GM21619 (cell line): ENCODE data around the gene OPCML.

Source experiments
- ATAC-seq: cut with Tn5 transposase; IDR thresholded peaks from one replicate; pipeline ENCODE4 v1.9.1; 2021; ENCODE audit not compliant: unreplicated experiment

The OPCML gene

GRCh38 chr11:132866783-132867545 lies 665.3 kb downstream of the OPCML start:
- ATAC-seq, result no peak

GRCh38 chr11:132865623-132866022 lies 666.7 kb downstream of the OPCML start:
- ATAC-seq, result no peak

GRCh38 chr11:132864811-132865576 lies 667.3 kb downstream of the OPCML start:
- no peak for ATAC-seq

GRCh38 chr11:132862933-132863332 lies 669.4 kb downstream of the OPCML start:
- ATAC-seq, result no peak

- ATAC-seq, result no peak
These were observed 670.2 kb downstream of the OPCML start for GRCh38 chr11:132862137-132862536.

- ATAC-seq, result no peak
These were observed 673.0 kb downstream of the OPCML start for GRCh38 chr11:132859306-132859705.

GRCh38 chr11:132858223-132858622 lies 674.1 kb downstream of the OPCML start:
- no peak for ATAC-seq

- ATAC-seq, result no peak
These were observed 676.3 kb downstream of the OPCML start for GRCh38 chr11:132856032-132856431.

- no peak for ATAC-seq
These were observed 676.8 kb downstream of the OPCML start for GRCh38 chr11:132855516-132855915.

- ATAC-seq, result no peak
These were observed 678.4 kb downstream of the OPCML start for GRCh38 chr11:132853886-132854285.

GRCh38 chr11:132852361-132852760 lies 679.9 kb downstream of the OPCML start:
- no peak for ATAC-seq

- ATAC-seq, result no peak
These were observed 681.1 kb downstream of the OPCML start for GRCh38 chr11:132851247-132851646.

GRCh38 chr11:132850266-132850665 lies 682.0 kb downstream of the OPCML start:
- ATAC-seq, result no peak

GRCh38 chr11:132848336-132848735 lies 684.0 kb downstream of the OPCML start:
- ATAC-seq, result no peak

- ATAC-seq, result no peak
These were observed 686.2 kb downstream of the OPCML start for GRCh38 chr11:132846075-132846474.

- no peak for ATAC-seq
These were observed 687.2 kb downstream of the OPCML start for GRCh38 chr11:132844956-132845696.

GRCh38 chr11:132840660-132841059 lies 691.6 kb downstream of the OPCML start:
- no peak for ATAC-seq

- no peak for ATAC-seq
These were observed 692.1 kb downstream of the OPCML start for GRCh38 chr11:132840191-132840590.

GRCh38 chr11:132839236-132839945 lies 692.9 kb downstream of the OPCML start:
- ATAC-seq, result no peak

GRCh38 chr11:132838627-132839026 lies 693.7 kb downstream of the OPCML start:
- no peak for ATAC-seq

- ATAC-seq, result no peak
These were observed 701.0 kb downstream of the OPCML start for GRCh38 chr11:132831272-132831671.
